Trophoblast cell (in vitro differentiated cells and primary cell): Measurements from ENCODE around the gene TXN.

Source experiments
- DNase-seq, 2 donors: peaks; one replicate each; pipeline ENCODE4 v3.0.0-alpha.2; 2016
- H2AFZ ChIP-seq: 2 replicates; pipeline ENCODE4 v1.6.1; 2013; ENCODE audit warnings: low read length, moderate library complexity, mild to moderate bottlenecking; ENCODE audit not compliant: insufficient read depth, poor library complexity
- H2AK5ac ChIP-seq: 2 replicates; pipeline ENCODE4 v1.6.1; 2013; ENCODE audit warnings: mild to moderate bottlenecking, low read length
- H2BK120ac ChIP-seq: 2 replicates; pipeline ENCODE4 v1.6.1; 2013; ENCODE audit warnings: low read length, mild to moderate bottlenecking, moderate library complexity; ENCODE audit not compliant: insufficient read depth, poor library complexity
- H2BK12ac ChIP-seq: 2 replicates; pipeline ENCODE4 v1.6.1; 2013; ENCODE audit warnings: mild to moderate bottlenecking, low read length, moderate library complexity
- H2BK5ac ChIP-seq: 2 replicates; pipeline ENCODE4 v1.6.1; 2013; ENCODE audit warnings: low read length, low read depth, moderate library complexity, mild to moderate bottlenecking; ENCODE audit not compliant: poor library complexity
- H3K14ac ChIP-seq: 2 replicates; pipeline ENCODE4 v1.6.1; 2013; ENCODE audit warnings: mild to moderate bottlenecking, low read length
- H3K18ac ChIP-seq: 2 replicates; pipeline ENCODE4 v1.6.1; 2013; ENCODE audit warnings: mild to moderate bottlenecking, low read length
- H3K23ac ChIP-seq: 2 replicates; pipeline ENCODE4 v1.6.1; 2013; ENCODE audit warnings: low read length
- H3K27ac ChIP-seq: 2 replicates; pipeline ENCODE4 v1.5.1; 2013; ENCODE audit warnings: low read depth, mild to moderate bottlenecking, inconsistent platforms, low read length, moderate library complexity
- H3K27me3 ChIP-seq: 2 replicates; pipeline ENCODE4 v1.6.1; 2013; ENCODE audit warnings: inconsistent platforms, mild to moderate bottlenecking, low read length, moderate library complexity; ENCODE audit not compliant: insufficient read depth
- H3K36me3 ChIP-seq, 2 experiments: 1 replicate in 1 of 2; 2 replicates in 1 of 2; pipeline ENCODE4 v1.6.1; 2013; ENCODE audit warnings: low read length in 2 of 2, mild to moderate bottlenecking in 2 of 2, moderate library complexity in 1 of 2; ENCODE audit not compliant: insufficient read depth in 2 of 2, control insufficient read depth in 1 of 2
- H3K4ac ChIP-seq: 2 replicates; pipeline ENCODE4 v1.6.1; 2013; ENCODE audit warnings: low read depth, mild to moderate bottlenecking, low read length, moderate library complexity
- H3K4me1 ChIP-seq, 2 experiments: 1 replicate in 1 of 2; 2 replicates in 1 of 2; pipeline ENCODE4 v1.6.1; 2013; ENCODE audit warnings: low read length in 2 of 2, mild to moderate bottlenecking in 2 of 2, moderate library complexity in 1 of 2; ENCODE audit not compliant: insufficient read depth in 2 of 2, control insufficient read depth in 1 of 2
- H3K4me2 ChIP-seq: 2 replicates; pipeline ENCODE4 v1.6.1; 2013; ENCODE audit warnings: inconsistent platforms, mild to moderate bottlenecking, low read length, moderate library complexity
- H3K4me3 ChIP-seq: 2 replicates; pipeline ENCODE4 v1.5.1; 2013; ENCODE audit warnings: mild to moderate bottlenecking, low read depth, low read length, inconsistent platforms
- H3K79me1 ChIP-seq: one replicate; pipeline ENCODE4 v1.6.1; 2013; ENCODE audit warnings: low read length
- H3K79me2 ChIP-seq: 2 replicates; pipeline ENCODE4 v1.6.1; 2013; ENCODE audit warnings: low read length, mild to moderate bottlenecking; ENCODE audit not compliant: control insufficient read depth, insufficient read depth, poor library complexity
- H3K9ac ChIP-seq: 2 replicates; pipeline ENCODE4 v1.6.1; 2013; ENCODE audit warnings: mild to moderate bottlenecking, low read length
- H3K9me3 ChIP-seq: 2 replicates; pipeline ENCODE4 v1.6.1; 2013; ENCODE audit warnings: low read depth, mild to moderate bottlenecking, control low read depth, inconsistent platforms, low read length; ENCODE audit not compliant: insufficient read depth
- H4K12ac ChIP-seq: 2 replicates; pipeline ENCODE4 v1.6.1; 2013; ENCODE audit warnings: low read depth, mild to moderate bottlenecking, low read length, moderate library complexity
- H4K8ac ChIP-seq: 2 replicates; pipeline ENCODE4 v1.6.1; 2013; ENCODE audit warnings: low read depth, mild to moderate bottlenecking, low read length, moderate library complexity
- H4K91ac ChIP-seq: one replicate; pipeline ENCODE4 v1.6.1; 2013; ENCODE audit warnings: low read depth, mild to moderate bottlenecking, low read length, moderate library complexity
- WGBS: extraction: QIAGEN DNeasy Blood & Tissue Kit; methylation state at CpG from one replicate; pipeline ENCODE4 v1.1.7; 2013; ENCODE audit warnings: missing lambda C conversion rate; ENCODE audit not compliant: insufficient read length, insufficient coverage; ENCODE audit errors: extremely low coverage; 5-methylcytosine and 5-hydroxymethylcytosine counted together

The TXN gene

DNA sequence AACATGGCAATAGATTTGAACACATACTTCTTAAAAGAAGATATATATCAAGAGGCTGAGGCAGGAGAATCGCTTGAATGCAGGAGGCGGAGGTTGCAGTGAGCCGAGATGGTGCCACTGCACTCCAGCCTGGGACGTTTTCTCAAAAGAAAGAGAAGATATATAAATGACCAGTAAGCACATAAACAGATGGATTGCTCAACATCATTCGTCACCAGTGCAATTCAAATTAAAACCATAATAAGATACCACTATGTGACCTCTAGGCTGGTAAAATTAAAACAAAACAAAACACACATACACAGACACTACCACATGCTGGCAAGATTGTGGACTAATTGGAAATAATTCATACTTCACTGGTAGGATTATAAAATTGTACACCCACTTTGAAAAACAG is 5.3 kb upstream of the TXN start:
- H4K8ac ChIP-seq, result no peak overlapping the region
- no peak overlapping the region for H2AK5ac ChIP-seq
- peaks cover 3% of the 10 kb centered on the region for H3K79me2 ChIP-seq
- peaks cover 2% of the 10 kb centered on the region for H3K9me3 ChIP-seq
- H4K91ac ChIP-seq, result no peak overlapping the region
- H3K4ac ChIP-seq, result no peak overlapping the region
- H3K23ac ChIP-seq, result no peak overlapping the region
- no peak overlapping the region for H2BK120ac ChIP-seq
- H3K27me3 ChIP-seq, result no peaks in the 10 kb centered on the region
- peaks cover 6 to 7% of the 10 kb centered on the region in 2 experiments for H3K4me1 ChIP-seq
- H3K4me2 ChIP-seq, result no peak overlapping the region
- no peaks in the 10 kb centered on the region for H3K36me3 ChIP-seq
- no peak overlapping the region for H3K14ac ChIP-seq
- H3K4me3 ChIP-seq, result no peak overlapping the region
- DNase-seq, result no peak
- no peak overlapping the region for H3K18ac ChIP-seq
- peaks cover 3% of the 10 kb centered on the region for H3K79me1 ChIP-seq
- no peak overlapping the region for H2BK5ac ChIP-seq
- H2AFZ ChIP-seq, result no peak overlapping the region
- H4K12ac ChIP-seq, result no peak overlapping the region
- H3K27ac ChIP-seq, result no peak overlapping the region
- no peak overlapping the region for H2BK12ac ChIP-seq
- no CpG with 5 or more reads among the region's 5 CpGs for WGBS
- H3K9ac ChIP-seq, result no peak overlapping the region

DNA sequence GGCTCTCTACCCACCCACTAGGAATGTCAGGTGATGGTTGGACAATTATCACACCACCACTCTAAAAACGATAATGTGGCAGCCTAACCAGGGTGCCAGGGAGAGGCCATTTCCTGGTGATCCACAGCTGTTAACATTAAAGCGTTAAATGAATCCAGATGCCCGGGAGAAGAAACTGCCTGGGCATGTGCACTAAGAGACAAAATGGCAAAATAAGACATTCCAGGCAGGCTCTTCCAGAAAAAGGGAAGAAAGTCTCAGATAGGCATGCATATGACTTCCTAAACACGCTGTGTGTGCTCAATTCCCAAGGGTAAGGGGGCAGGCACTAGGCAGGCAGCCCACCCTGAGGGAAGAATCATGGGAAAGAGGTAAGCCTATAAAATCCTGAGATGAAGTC is 4.6 kb upstream of the TXN start:
- no peak overlapping the region for H3K4ac ChIP-seq
- H2BK12ac ChIP-seq, result no peak overlapping the region
- no peak overlapping the region for H3K4me2 ChIP-seq
- no peak overlapping the region for H3K14ac ChIP-seq
- peaks cover 6 to 7% of the 10 kb centered on the region in 2 experiments for H3K4me1 ChIP-seq
- H3K23ac ChIP-seq, result no peak overlapping the region
- H3K79me1 ChIP-seq, result peaks cover 9% of the 10 kb centered on the region
- H2BK5ac ChIP-seq, result no peak overlapping the region
- H3K27ac ChIP-seq, result no peak overlapping the region
- H3K36me3 ChIP-seq, result no peaks in the 10 kb centered on the region
- H3K9ac ChIP-seq, result no peak overlapping the region
- H3K27me3 ChIP-seq, result no peaks in the 10 kb centered on the region
- no CpG with 5 or more reads among the region's 4 CpGs for WGBS
- H2BK120ac ChIP-seq, result no peak overlapping the region
- DNase-seq, result no peak
- peaks cover 4% of the 10 kb centered on the region for H3K9me3 ChIP-seq
- peaks cover 9% of the 10 kb centered on the region for H3K79me2 ChIP-seq
- H2AK5ac ChIP-seq, result no peak overlapping the region
- H4K91ac ChIP-seq, result no peak overlapping the region
- no peak overlapping the region for H4K12ac ChIP-seq
- no peak overlapping the region for H3K4me3 ChIP-seq
- H3K18ac ChIP-seq, result no peak overlapping the region
- no peak overlapping the region for H4K8ac ChIP-seq
- H2AFZ ChIP-seq, result no peak overlapping the region

DNA sequence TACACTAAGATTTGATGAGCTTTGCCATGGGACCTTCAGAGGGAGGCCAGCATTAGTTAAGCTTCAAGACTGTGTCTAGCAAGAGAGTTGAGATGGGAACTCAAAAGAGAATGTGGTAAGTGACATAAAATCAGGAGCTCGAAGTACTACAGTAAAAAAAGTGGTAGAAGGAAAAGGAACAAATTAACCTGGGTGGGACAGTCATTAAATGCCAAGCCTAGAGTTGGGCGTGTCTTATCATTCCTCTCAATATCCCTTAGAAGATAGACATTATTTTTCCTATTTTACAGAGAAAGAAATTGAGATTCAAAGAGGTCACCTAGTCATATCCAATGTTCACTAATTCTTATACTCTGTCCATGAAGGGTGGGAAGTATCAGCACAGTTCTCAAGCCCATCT is 3.3 kb upstream of the TXN start:
- H3K18ac ChIP-seq, result no peak overlapping the region
- no peak overlapping the region for H3K4me2 ChIP-seq
- H3K23ac ChIP-seq, result no peak overlapping the region
- no peak overlapping the region for H4K12ac ChIP-seq
- H4K8ac ChIP-seq, result no peak overlapping the region
- H2AFZ ChIP-seq, result no peak overlapping the region
- peaks cover 20% of the 10 kb centered on the region for H3K79me2 ChIP-seq
- no peaks in the 10 kb centered on the region for H3K36me3 ChIP-seq
- no peak overlapping the region for H3K27ac ChIP-seq
- DNase-seq, result no peak
- H2BK120ac ChIP-seq, result no peak overlapping the region
- WGBS, result no CpG with 5 or more reads among the region's 2 CpGs
- no peak overlapping the region for H2BK5ac ChIP-seq
- H4K91ac ChIP-seq, result no peak overlapping the region
- H2BK12ac ChIP-seq, result no peak overlapping the region
- no peak overlapping the region for H3K14ac ChIP-seq
- no peaks in the 10 kb centered on the region for H3K27me3 ChIP-seq
- H3K9ac ChIP-seq, result no peak overlapping the region
- H3K4me1 ChIP-seq, result peaks cover 7 to 8% of the 10 kb centered on the region in 2 experiments
- peaks cover 4% of the 10 kb centered on the region for H3K9me3 ChIP-seq
- H2AK5ac ChIP-seq, result no peak overlapping the region
- H3K4me3 ChIP-seq, result no peak overlapping the region
- no peak overlapping the region for H3K4ac ChIP-seq
- peaks cover 15% of the 10 kb centered on the region for H3K79me1 ChIP-seq

DNA sequence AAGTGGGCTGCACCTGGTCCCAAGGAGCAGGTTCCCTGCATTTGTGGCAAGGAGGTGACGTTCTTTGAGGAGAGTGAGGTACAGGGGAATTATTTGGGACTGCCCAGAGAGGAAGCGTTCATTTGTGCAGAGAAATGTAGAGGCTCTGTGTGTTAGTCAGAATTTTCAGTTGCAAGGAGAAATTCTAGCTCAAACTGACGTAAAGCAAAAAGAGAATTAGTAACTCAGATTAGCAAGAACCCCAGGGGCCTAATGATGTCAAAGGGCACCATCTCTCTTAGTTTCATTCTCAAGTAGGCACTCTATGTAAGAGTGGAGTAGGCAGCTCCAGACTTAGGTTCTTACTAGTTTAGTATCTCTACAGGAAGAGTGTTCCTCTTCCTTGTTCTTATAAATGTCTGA is 2.4 kb upstream of the TXN start:
- no peak overlapping the region for H4K8ac ChIP-seq
- no peaks in the 10 kb centered on the region for H3K36me3 ChIP-seq
- no peak overlapping the region for H2BK12ac ChIP-seq
- H3K23ac ChIP-seq, result no peak overlapping the region
- no peak overlapping the region for H3K14ac ChIP-seq
- no peak overlapping the region for H2BK5ac ChIP-seq
- no peak overlapping the region for H3K9ac ChIP-seq
- H2AFZ ChIP-seq, result no peak overlapping the region
- H3K27ac ChIP-seq, result no peak overlapping the region
- no peak overlapping the region for H3K4me3 ChIP-seq
- no peak overlapping the region for H3K4ac ChIP-seq
- no peak overlapping the region for H2AK5ac ChIP-seq
- H3K9me3 ChIP-seq, result peaks cover 4% of the 10 kb centered on the region
- H3K79me1 ChIP-seq, result peaks cover 15% of the 10 kb centered on the region
- no peak overlapping the region for H3K4me2 ChIP-seq
- no peak for DNase-seq
- peaks cover 7 to 12% of the 10 kb centered on the region in 2 experiments for H3K4me1 ChIP-seq
- no peak overlapping the region for H4K12ac ChIP-seq
- peaks cover 24% of the 10 kb centered on the region for H3K79me2 ChIP-seq
- no peak overlapping the region for H2BK120ac ChIP-seq
- WGBS, result no CpG with 5 or more reads among the region's 3 CpGs
- H3K18ac ChIP-seq, result no peak overlapping the region
- H3K27me3 ChIP-seq, result no peaks in the 10 kb centered on the region
- H4K91ac ChIP-seq, result no peak overlapping the region
